ENCODE data around the gene RSPO3. TPM values are rescaled to one million over a fixed set of nuclear protein-coding genes. Genes with fewer than 3 reads are reported as not detected.

RSPO3 gene
- total and polyA plus RNA-seq, 2 of the 4 experiments (the other 2 are of a cell fraction) = not detected

DNA sequence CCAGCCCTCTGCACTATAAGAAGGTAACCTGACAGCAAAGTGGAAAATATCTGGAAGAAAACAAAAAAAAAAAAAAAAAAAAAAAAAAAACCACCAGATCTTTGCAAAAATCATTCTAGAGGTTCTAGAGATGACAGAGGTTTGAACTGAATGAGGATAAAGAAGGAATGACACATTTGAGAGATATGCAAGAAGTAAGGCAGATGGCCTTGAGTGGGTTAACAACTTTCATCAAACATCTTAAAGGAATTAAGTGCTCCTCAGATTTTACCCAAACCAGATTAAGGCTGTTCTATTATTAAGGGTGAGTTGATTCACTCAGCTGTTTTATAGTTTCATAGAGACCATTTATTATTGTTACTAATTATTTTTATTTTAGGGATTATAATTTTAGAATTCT is 62.0 kb downstream of the RSPO3 start:
- dilution Hi-C loops (cut with HindIII; ENCODE audit: low sequenced_read_pairs, unreplicated experiment) = no loop called here
- no peak overlapping the region for H2BK5ac ChIP-seq (ENCODE audit: low read depth, low read length, poor library complexity, severe bottlenecking)

More for the DNA sequence above, 62.0 kb downstream of the RSPO3 start:
- Histone ChIP-seq H3K4me1 (ENCODE audit: control insufficient read depth, insufficient read depth, low read length) (peaks cover 2% of the 10 kb centered on the region; the same call in 1 of the 2 replicates), H2BK20ac (ENCODE audit: low read depth, low read length) (no peak overlapping the region), H3K79me1 (ENCODE audit: low read depth in 1 of 2, low read length in 2 of 2) (no peaks in the 10 kb centered on the region), H3K27ac (ENCODE audit: insufficient read depth, low read length) (no peak overlapping the region), H3K14ac (replicated peaks; ENCODE audit: low read depth, low read length) (no peak overlapping the region), H2AFZ (replicated peaks; ENCODE audit: low read length, poor library complexity) (no peak overlapping the region), H4K91ac (ENCODE audit: insufficient read depth, low read depth, low read length) (no peak overlapping the region), H2AK5ac (ENCODE audit: low read depth, low read length) (no peak overlapping the region), H3K9me1 (ENCODE audit: insufficient read depth, low read length) (no peaks in the 10 kb centered on the region), H3K27me3 (ENCODE audit: control insufficient read depth, insufficient read depth, low read length) (peaks cover 2% of the 10 kb centered on the region), H3K4ac (ENCODE audit: low read depth, low read length) (no peak overlapping the region), H3K4me2 (ENCODE audit: low read depth, low read length) (no peak overlapping the region), H3K23ac (ENCODE audit: low read depth, low read length) (no peak overlapping the region), H3K18ac (ENCODE audit: low read depth, low read length) (no peak overlapping the region), H4K20me1 (ENCODE audit: insufficient read depth, low read length) (no peaks in the 10 kb centered on the region), H2BK120ac (ENCODE audit: low read depth, low read length) (no peak overlapping the region), H3K9me3 (ENCODE audit: control insufficient read depth, insufficient read depth, low read length) (no peaks in the 10 kb centered on the region), H4K5ac (ENCODE audit: low read depth, low read length) (no peak overlapping the region), H3K56ac (ENCODE audit: extremely low read depth, insufficient read depth, low read length) (no peak overlapping the region), H3K9ac (ENCODE audit: low read depth, low read length) (no peak overlapping the region), H2BK15ac (ENCODE audit: low read depth, low read length) (no peak overlapping the region), H3K36me3 (ENCODE audit: control insufficient read depth, insufficient read depth, low read length) (no peaks in the 10 kb centered on the region), H2AK9ac (replicated peaks; ENCODE audit: low read depth, low read length, poor library complexity) (no peak overlapping the region), H4K8ac (ENCODE audit: low read depth in 2 of 2, low read length in 2 of 2) (no peak overlapping the region), H3K4me3 (ENCODE audit: insufficient read depth, low read depth, low read length) (no peak overlapping the region)
- no TSS peak for BruUV-seq (replicated peaks)
- intact Hi-C loops (cut with micrococcal nuclease) = no loop called here
- in situ Hi-C loops (cut with MboI; ENCODE audit: low sequenced_read_pairs) = no loop called here
- ChIA-PET POLR2A (ENCODE audit: unreplicated experiment) (no interaction called here), CTCF (no interaction called here)
- TF ChIP-seq RAD21 (IDR thresholded peaks at IDR 0.05; ENCODE audit: low read length) = no peak
- ATAC-seq (ENCODE audit: low read depth) (no peak), DNase-seq (no peak)

All from IMR-90 (cell line).